Fibroblast of lung (primary cell): ENCODE results near the gene ZNF609.

Experiments used
- CTCF ChIP-seq, 2 donors: IDR thresholded peaks in 1 of 2; conservative IDR thresholded peaks in 1 of 2; 1 replicate in 1 of 2; 2 replicates in 1 of 2; pipeline ENCODE4 v1.5.1; 2011 to 2012; ENCODE audit warnings: low read length in 2 of 2, control low read depth in 1 of 2, inconsistent platforms in 1 of 2, low read depth in 1 of 2, mild to moderate bottlenecking in 1 of 2
- EZH2 ChIP-seq: IDR thresholded peaks from 2 replicates; pipeline ENCODE4 v1.5.1; 2012; ENCODE audit warnings: low read length, control low read depth, mild to moderate bottlenecking; ENCODE audit errors: missing control alignments

DNA sequence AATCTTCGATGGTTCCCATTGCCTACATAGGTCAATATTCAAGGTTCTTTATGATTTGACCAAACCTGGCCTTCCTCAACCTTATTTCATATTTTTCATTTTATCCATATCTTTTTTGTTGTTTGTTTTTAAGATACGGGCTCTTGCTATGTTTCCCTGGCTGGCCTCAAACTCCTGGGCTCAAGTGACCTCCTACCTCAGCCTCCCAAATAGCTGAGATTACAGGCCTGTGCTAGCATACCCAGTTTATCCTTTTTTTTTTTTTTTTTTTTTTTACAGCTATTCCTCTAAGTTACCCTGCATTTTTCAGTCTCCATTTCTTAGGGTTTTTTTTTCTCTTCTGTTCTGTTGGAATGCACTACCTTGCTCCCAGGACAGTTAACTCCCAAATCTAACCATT is 14.5 kb downstream of the ZNF609 start:
- TF ChIP-seq CTCF (conservative IDR thresholded peaks at IDR 0.05 in 1 of 2, IDR thresholded peaks at IDR 0.05 in 1 of 2; ENCODE audit: low read depth in 1 of 2, low read length in 2 of 2) (no peak), EZH2 (no peak)
